Eye (tissue), 1 donor: Measurements from ENCODE around the gene SLC38A10.
A peak's percentile ranks its signal among the peaks of the same experiment; 100 is the strongest.

Source experiments
- DNase-seq: peaks from one replicate; pipeline ENCODE4 v3.0.0-alpha.2; 2015

The SLC38A10 gene

DNA sequence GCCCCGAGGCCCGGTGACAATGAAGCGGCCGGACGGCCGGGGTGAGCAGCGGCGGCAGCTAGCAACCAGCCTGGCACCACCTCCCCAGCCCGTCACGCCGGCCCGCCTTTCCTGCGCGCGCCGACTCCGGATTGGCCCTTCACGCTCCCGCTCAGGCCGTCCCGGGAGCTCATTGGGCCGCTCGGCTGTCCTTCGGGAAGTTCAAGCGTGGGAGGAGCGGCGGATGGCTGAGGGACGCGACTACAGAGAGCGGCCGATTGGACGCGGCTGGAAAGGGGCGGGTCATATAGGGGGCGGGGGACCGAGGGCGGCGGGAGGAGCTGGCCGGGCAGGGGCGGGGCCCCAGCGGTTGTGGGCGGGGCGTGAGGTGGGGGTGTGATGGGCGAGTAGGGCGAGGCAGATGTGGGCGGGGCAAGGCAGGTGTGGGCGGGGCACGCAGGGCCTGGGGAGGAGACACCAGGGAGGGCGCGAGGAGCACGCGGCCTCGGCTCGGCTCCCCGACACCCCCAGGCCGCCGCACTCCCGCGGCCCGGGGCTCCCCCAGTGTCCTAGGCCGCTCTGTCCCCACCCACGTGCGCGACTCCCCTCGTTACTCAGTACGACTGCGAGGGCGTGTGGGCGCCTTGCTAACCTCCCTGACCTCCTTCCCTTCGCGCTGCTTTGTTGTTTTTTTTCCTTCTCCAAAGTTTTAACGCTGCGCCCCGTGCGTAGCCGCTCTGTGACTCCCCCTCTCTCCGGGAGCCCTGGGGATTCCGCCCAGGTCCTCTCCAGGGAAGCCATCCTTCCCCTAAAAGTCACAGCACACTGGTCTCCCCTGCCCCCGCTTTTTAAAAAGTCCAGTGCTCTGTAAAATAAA, 72.0 kb downstream of the SLC38A10 start, which contains the start of gene CEP131:
Gene CEP131 (minus strand): TSS at position 60 of the 856 bp plus-strand sequence. CDS start 2,909 bp downstream, outside the sequence.
- peak; percentile 99 for DNase-seq

GRCh38 chr17:81222620-81222905, 72.5 kb downstream of the SLC38A10 start:
- DNase-seq, result no peak

DNA sequence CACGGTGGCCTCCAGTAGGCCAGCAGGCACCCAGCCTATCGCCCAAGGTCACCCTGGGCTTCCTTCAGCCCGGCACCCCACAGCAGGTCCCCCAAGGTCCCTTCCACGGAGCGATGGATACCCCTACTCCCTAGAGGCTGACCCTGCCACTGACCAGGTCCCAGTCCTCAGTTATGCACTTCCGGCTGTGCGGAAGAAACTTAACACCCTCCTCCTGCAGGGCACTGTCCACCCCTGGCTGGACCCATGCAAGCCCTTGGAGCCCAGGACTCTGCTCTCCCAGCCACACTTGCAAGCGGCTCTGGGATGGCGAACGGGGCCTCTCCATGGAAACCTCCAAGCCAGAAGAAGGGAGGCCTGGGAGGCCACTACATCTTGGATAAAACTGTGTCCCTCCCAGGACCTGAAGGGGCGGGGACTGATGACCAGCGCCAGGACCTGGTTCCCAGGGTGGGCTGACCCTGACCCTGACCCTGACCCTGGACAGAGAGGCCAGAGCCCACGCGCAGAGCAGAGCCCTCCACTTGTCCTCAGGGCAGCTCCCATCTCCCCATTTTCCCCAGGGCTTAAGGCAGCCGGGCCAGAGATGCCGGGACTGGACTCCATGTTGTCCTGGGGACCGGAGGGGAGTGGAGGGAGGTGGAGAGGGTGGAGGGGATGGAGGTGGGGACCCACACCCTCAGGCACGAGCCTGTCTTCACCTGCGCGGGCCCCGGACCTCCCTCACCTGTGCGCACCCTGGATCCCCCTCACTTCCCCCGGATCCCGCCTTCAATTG, 73.1 kb downstream of the SLC38A10 start:
- peak; percentile 25 for DNase-seq

GRCh38 chr17:81221371-81221841, 73.7 kb downstream of the SLC38A10 start:
- peak; percentile 70 for DNase-seq

DNA sequence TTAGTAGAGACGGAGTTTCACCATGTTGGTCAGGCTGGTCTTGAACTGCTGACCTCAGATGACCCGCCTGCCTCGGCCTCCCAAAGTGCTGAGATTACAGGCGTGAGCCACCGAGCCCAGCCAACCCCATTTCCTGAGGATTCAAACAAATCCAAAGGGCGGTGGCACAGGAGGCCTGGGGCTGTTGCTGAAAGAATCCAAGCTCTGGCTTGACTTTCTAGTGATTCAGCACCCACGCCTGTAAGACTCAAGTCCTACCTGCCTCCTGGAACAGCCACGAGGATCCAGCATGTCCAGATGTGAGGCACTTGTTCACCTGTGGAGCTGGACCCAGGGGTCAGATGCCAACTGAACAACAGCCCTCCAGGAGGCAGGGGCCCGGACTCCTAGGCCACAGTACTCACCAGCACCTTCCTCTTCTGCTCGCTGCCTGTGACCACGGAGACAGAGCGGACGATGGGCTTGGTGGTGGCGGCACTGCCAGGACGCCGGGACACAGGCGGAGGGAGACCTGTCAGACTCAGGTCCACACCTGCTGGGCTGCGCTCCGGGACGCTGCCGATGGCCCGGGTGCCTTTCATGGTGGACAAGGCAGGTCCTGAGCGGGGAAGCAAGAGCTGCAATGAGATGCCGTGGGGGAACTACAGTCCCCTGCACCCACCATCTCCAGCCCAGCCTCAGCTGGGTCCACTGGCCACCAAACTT, 75.5 kb downstream of the SLC38A10 start:
- DNase-seq, result no peak

DNA sequence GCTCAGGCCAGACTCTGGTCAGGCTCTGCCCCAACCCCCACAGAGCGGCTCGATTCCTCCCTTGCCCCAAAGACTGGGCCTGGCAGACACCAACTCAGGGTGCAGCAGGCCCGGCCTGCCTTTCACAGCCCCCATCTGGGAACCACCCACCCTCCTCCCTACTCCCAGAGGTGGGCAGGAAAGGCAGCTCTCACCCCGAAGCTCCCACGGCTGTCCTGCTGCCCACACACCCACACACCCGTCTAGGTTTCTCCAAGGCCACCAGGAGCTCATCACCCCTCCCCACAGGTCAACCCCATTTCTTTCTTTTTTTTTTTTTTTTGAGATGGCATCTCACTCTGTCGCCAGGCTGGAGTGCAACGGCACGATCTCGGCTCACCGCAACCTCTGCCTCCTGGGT, 76.1 kb downstream of the SLC38A10 start:
- no peak for DNase-seq

DNA sequence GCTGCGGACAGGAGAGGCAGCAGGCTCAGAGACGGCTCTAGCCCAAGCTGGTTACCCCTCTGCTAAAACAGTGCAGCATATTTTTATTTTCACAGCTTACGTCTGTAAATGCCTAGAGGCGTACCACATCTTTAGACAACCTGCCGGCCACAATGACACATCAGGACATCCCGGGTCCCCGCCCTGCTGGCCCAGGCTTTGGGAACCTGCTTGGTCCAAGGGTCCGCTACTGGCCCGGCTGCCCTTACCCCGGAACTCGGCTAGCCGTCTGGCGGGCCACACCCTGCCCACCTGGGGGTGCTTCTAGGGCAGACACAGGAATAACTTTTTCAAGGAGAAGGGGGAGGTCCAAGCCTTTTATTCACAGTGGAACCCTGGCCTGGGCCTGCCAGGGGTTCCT, 76.6 kb downstream of the SLC38A10 start:
- no peak for DNase-seq

GRCh38 chr17:81217491-81217890, 77.6 kb downstream of the SLC38A10 start:
- no peak for DNase-seq

DNA sequence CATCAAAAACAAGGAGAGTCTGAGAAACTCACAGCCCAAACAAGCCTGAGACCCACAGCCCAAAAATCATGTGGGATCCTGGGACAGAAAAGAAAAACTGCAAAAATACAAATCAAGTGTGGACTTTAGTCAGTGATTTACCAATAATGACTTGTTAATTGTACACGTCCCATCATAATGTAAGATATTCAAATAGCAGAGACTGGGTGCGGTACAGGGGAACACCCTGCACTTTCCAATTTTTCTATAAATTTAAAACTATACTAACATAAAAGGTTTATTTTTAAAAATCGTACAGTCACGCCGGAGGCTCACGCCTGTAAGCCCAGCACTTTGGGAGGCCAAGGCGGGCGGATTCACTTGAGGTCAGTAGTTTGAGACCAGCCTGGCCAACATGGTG, 81.1 kb downstream of the SLC38A10 start:
- no peak for DNase-seq

DNA sequence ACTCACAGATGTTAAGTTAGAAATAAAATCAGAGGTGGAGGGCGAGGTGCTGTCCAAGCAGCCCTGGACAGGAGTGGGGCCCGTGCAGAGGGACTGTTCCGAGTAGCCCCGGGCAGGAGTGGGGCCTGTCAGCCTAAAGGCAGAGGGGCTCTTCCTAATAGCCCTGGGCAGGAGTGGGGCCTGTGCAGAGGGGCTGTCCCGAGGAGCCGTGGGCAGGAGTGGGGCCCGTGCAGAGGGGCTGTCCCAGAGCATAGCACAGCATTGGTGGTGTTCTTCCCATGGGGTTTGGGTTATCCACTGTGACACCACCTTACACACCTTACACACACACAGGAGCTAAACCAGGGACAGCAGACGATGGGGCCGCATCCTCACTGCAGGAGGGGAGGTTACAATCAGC, 82.7 kb downstream of the SLC38A10 start:
- no peak for DNase-seq

DNA sequence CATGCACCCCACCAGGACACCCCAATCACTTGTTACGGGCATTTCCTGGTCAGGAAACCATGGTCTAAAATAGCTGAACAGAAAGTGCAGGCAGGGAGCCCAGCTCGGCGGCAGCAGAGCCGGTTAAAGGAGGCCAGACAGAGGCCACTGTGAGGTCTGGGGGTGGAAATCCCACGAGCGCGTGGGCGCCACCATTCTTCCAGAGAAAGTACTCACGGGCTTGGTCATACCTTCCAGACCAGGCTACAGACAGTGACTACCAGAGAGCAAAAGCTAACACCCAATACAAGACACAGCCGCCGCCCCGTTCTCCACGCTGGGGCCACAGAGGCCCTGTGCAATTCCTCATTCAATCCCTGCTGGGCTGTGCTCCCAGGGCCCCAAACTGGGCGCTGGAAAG, 84.2 kb downstream of the SLC38A10 start:
- no peak for DNase-seq

DNA sequence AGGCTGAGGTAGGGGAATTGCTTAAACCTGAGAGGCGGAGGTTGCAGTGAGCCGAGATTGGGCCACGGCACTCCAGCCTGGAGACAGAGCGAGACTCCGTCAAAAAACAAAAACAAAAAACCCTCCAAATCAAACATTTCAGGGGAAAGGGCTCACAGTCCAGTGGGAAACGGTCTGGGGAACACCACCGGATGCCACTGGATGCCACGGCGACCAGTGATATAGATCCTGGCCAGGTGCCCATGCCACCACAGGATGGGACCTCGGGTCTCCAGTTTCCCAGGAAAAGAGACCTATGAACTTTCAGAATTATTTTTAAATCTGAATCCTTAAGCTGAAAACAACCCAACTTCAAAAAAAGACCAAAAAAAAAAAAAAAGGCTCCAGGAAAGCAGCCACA, 84.6 kb downstream of the SLC38A10 start:
- DNase-seq, result no peak

DNA sequence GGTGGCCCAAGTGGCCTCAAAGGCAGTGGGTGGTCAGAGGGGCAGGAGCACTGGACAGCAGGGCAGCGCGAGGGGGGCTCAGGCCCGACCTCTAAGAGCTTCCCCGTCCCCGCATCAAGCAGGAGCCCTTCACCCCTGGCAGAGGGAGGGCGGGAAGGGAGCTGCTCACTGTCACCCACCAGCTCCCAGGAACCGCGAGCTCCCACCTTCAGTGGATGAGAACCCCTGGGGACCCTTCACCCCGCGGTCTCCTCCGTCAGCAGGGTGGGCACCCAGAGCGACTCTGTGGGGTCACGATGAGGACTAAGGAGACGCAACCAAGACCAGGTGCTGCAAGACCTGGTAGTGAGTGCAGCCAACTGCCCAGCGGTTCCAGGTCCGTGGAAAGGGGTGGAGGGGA, 86.0 kb downstream of the SLC38A10 start:
- no peak for DNase-seq

GRCh38 chr17:81208651-81209050, 86.5 kb downstream of the SLC38A10 start:
- DNase-seq, result no peak

- no peak for DNase-seq
Measured at GRCh38 chr17:81207610-81208581, 87.2 kb downstream of the SLC38A10 start.

DNA sequence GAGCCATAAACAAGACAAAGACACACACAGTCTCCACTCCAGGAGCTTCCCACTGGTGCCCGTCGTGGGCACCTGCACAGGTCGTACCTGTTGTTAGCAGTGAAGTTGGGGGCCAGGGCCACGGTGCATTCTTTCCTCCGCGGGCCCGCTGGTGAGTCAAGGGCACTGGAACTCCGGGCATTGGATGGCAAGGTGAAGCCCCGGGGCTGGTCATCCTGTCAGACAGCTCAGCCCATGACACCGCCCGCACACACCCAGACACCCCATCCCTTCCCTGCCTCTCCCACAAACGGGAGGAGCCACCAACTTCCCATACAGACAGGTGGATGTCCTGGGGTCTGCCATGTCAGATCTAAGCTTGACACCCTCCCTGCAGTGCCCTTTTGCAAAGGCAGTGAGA, 88.5 kb downstream of the SLC38A10 start:
- no peak for DNase-seq

DNA sequence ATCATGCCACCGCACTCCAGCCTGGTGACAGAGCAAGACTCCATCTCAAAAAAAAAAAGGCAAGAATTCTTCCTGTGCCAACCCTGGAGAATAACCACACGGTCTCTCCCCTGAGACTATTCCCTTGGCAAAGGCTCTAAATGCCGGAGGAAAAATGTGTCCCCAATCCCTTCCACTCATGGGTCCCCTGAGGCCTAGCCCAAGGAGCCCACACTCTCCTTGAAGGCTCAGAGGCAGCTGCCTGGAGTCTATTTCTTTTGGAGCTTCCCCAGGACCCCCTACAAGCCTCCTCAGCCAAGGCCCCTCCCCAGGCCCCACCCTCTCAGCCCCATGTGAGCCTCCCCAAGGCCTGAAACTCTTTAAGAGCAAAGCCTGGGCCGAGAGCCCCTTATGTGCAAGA, 88.9 kb downstream of the SLC38A10 start:
- no peak for DNase-seq

GRCh38 chr17:81204578-81204977, 90.5 kb downstream of the SLC38A10 start:
- no peak for DNase-seq

DNA sequence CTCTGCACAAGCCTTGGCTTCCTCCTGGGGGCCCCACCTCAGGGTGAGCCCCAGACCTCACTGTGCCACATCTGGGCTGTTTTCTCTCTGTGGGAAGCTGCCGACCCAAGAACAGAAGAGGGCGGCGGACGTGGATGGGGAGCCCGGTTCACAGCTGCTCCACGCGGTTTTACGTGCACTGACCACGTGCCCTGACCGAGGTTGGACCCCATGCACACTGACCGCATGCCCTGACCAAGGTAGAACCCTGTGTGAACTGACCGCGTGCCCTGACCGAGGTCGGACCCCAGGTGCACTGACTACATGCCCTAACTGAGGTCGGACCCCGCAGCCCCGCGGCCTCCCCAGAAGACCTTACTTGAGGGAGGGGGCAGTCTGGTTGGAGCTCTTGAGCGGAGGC, 92.0 kb downstream of the SLC38A10 start:
- no peak for DNase-seq

GRCh38 chr17:81202318-81202717, 92.8 kb downstream of the SLC38A10 start:
- no peak for DNase-seq

DNA sequence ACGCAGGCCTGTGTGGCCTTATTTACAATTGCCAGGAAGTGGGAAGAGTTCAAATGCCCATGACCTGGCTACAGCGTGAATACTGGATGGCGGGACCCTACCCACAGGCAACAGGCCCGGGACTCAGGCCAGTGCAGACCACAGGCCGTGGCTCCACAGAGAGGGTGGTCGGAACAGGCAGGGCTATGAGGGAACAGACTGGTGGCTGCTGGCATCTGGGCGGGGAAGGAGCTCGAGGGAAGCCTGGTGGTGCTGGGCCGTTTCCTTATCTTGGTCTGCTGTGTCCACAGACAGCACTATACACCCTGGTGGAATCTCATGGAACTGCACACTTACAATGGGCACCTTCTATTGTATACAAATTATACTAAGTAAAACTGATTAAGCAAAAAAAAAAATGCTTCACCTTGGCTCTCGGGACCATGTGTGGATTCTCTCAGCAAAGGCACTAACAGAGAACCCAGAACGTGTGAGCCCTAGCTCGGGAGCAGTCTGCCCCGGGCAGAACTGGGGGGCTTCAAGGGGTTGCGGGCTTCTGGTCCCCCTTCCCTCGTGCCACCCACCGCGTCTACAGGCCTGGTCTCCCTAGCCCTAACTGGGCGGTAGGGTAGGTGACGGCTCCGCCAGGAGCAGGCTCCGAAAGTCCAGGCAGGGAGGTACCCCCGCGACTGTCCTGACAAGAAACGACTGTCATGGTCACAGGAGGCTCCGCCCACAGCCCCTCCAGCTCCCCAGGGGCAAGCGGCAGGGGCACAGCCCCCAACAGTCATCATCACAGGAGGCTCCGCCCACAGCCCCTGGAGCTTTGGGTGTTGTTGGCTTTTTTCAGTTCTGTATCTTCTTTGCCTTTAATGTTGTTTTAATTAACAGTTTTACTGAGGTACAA, 94.2 kb downstream of the SLC38A10 start:
- DNase-seq, result peak; percentile 66
